ENCODE data around the gene GPR82.

GPR82 gene

DNA sequence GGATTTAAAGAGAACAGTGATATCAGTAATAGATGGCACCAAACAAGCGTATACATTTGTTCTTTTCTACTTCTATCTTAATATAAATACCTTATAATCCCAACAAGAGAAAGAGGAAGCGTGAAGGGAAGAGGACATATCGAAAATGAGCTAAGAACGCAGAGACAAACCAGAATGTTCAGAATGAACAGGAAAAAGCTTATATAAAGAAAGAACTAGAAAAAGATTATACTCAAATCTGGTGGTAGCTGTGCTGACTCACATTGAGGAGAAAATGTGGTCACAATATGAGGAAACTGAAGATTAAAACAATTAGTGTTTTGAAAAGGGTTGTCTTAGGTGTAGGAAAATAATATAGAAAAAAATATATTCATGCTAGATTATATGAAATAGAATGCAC, 37.2 kb upstream of the GPR82 start:
- no peaks in the 10 kb centered on the region for H3K4me1 ChIP-seq (ENCODE audit: low read depth, poor library complexity, severe bottlenecking)
- no peaks in the 10 kb centered on the region for H3K79me2 ChIP-seq (ENCODE audit: insufficient read depth, low read depth)
- TF ChIP-seq, protein P1, sequence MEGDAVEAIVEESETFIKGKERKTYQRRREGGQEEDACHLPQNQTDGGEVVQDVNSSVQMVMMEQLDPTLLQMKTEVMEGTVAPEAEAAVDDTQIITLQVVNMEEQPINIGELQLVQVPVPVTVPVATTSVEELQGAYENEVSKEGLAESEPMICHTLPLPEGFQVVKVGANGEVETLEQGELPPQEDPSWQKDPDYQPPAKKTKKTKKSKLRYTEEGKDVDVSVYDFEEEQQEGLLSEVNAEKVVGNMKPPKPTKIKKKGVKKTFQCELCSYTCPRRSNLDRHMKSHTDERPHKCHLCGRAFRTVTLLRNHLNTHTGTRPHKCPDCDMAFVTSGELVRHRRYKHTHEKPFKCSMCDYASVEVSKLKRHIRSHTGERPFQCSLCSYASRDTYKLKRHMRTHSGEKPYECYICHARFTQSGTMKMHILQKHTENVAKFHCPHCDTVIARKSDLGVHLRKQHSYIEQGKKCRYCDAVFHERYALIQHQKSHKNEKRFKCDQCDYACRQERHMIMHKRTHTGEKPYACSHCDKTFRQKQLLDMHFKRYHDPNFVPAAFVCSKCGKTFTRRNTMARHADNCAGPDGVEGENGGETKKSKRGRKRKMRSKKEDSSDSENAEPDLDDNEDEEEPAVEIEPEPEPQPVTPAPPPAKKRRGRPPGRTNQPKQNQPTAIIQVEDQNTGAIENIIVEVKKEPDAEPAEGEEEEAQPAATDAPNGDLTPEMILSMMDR (conservative IDR thresholded peaks at IDR 0.05; ENCODE audit: low read depth, low read length): no peak
- no peaks in the 10 kb centered on the region for H3K27me3 ChIP-seq (ENCODE audit: insufficient read depth, low read depth)
- no peak overlapping the region for H2AFZ ChIP-seq (ENCODE audit: low read depth)
- H3K4me3 ChIP-seq (IDR thresholded peaks at IDR 0.05; ENCODE audit: insufficient read depth, low read depth, low read length): no peak overlapping the region
- no peak overlapping the region for H3K9ac ChIP-seq
- H3K36me3 ChIP-seq (ENCODE audit: insufficient read depth): no peaks in the 10 kb centered on the region
- no peaks in the 10 kb centered on the region for H4K20me1 ChIP-seq (ENCODE audit: insufficient read depth)
- H3K4me2 ChIP-seq: no peak overlapping the region
- H3K27ac ChIP-seq: no peak overlapping the region

DNA sequence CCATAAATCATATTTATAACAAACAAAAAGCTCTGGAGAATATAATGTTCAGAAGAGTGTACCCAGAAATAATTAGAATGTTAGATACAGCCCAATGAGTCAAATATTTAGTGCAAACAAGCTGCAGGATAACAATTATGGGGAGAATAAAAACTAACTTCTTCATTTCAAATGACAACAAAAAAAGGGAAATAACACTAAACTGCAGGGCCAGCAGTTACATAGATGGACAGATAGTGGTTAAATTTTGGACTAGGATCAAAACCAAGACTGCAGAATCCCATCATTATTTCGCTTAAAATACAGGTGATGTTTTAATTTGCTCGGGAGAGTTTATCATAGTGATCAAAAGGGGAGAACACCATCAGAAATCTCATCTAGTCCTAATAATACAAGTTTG, 35.8 kb upstream of the GPR82 start:
- Histone ChIP-seq H3K36me3 (ENCODE audit: insufficient read depth) (no peaks in the 10 kb centered on the region), H3K4me2 (no peak overlapping the region)
- TF ChIP-seq, protein P1 (conservative IDR thresholded peaks at IDR 0.05; ENCODE audit: low read depth, low read length): no peak

DNA sequence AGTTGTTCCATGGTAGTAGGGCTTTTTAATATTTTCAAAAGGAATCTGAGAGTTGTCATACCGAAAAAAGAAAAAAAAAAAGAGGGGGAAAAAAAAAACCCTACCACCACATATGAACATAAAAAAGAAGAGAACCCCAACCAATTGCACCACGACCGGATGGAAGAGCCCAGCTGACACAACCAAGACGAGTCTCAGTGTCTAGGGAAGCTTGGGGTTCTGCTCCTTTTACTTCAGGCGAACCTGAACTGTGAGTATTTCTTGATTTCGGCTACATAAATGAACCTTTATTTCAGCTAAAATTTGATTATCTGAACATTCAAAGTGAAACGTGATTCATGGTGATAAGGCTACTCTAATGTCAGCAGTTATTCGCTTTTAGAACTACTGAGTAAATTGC, 35.1 kb upstream of the GPR82 start, which contains the start of gene GPR34:
TSS of gene GPR34 (plus strand) at position 139 of the 400 bp plus-strand sequence. CDS start 6,661 bp downstream, outside the sequence.
- H3K27me3 ChIP-seq (ENCODE audit: insufficient read depth, low read depth): no peaks in the 10 kb centered on the region
- TF ChIP-seq, protein P1 (conservative IDR thresholded peaks at IDR 0.05; ENCODE audit: low read depth, low read length): no peak
- no peak within 1 kb of the TSS for H3K27ac ChIP-seq
- no peaks in the 10 kb centered on the region for H3K4me1 ChIP-seq (ENCODE audit: low read depth, poor library complexity, severe bottlenecking)
- H3K36me3 ChIP-seq (ENCODE audit: insufficient read depth): no peaks in the 10 kb centered on the region
- no peak within 1 kb of the TSS for H3K4me2 ChIP-seq
- H4K20me1 ChIP-seq (ENCODE audit: insufficient read depth): no peaks in the 10 kb centered on the region
- H3K4me3 ChIP-seq (IDR thresholded peaks at IDR 0.05; ENCODE audit: insufficient read depth, low read depth, low read length): no peak within 1 kb of the TSS
- H3K79me2 ChIP-seq (ENCODE audit: insufficient read depth, low read depth): no peaks in the 10 kb centered on the region
- H3K9ac ChIP-seq: no peak within 1 kb of the TSS
- H2AFZ ChIP-seq (ENCODE audit: low read depth): no peak within 1 kb of the TSS

More for the DNA sequence above, 35.8 kb upstream of the GPR82 start:
- Histone ChIP-seq H3K4me1 (ENCODE audit: low read depth, poor library complexity, severe bottlenecking) (no peaks in the 10 kb centered on the region), H3K4me3 (IDR thresholded peaks at IDR 0.05; ENCODE audit: insufficient read depth, low read depth, low read length) (no peak overlapping the region), H3K79me2 (ENCODE audit: insufficient read depth, low read depth) (no peaks in the 10 kb centered on the region), H3K27me3 (ENCODE audit: insufficient read depth, low read depth) (no peaks in the 10 kb centered on the region), H2AFZ (ENCODE audit: low read depth) (no peak overlapping the region), H3K27ac (no peak overlapping the region), H3K9ac (no peak overlapping the region), H4K20me1 (ENCODE audit: insufficient read depth) (no peaks in the 10 kb centered on the region)

DNA sequence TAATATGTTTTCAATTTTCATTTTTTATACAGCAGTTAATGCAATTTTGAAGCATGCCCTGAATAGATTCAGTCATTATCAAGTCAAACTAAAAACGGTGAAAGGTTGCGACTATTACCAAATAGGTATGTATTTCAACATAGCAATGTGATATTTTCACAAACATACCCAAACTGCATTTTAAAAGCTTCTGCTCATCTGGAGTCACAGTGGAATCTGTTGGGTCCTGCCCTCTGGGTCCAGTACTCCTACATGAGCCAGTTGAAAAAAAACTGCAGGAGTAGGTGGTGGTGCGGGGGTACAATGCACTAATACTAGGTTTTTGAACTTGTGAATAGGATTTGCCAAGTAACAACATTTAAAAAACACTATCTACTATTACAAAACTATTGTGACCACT, 34.3 kb upstream of the GPR82 start:
- H4K20me1 ChIP-seq (ENCODE audit: insufficient read depth): no peaks in the 10 kb centered on the region
- H3K4me2 ChIP-seq: no peak overlapping the region
- H3K4me1 ChIP-seq (ENCODE audit: low read depth, poor library complexity, severe bottlenecking): no peaks in the 10 kb centered on the region
- no peak overlapping the region for H2AFZ ChIP-seq (ENCODE audit: low read depth)
- no peak overlapping the region for H3K9ac ChIP-seq
- H3K79me2 ChIP-seq (ENCODE audit: insufficient read depth, low read depth): no peaks in the 10 kb centered on the region
- H3K27ac ChIP-seq: no peak overlapping the region
- no peaks in the 10 kb centered on the region for H3K27me3 ChIP-seq (ENCODE audit: insufficient read depth, low read depth)
- H3K36me3 ChIP-seq (ENCODE audit: insufficient read depth): no peaks in the 10 kb centered on the region
- no peak overlapping the region for H3K4me3 ChIP-seq (IDR thresholded peaks at IDR 0.05; ENCODE audit: insufficient read depth, low read depth, low read length)
- TF ChIP-seq, protein P1 (conservative IDR thresholded peaks at IDR 0.05; ENCODE audit: low read depth, low read length): no peak
